ENCODE data around the gene GLIS1.

Gene GLIS1

DNA sequence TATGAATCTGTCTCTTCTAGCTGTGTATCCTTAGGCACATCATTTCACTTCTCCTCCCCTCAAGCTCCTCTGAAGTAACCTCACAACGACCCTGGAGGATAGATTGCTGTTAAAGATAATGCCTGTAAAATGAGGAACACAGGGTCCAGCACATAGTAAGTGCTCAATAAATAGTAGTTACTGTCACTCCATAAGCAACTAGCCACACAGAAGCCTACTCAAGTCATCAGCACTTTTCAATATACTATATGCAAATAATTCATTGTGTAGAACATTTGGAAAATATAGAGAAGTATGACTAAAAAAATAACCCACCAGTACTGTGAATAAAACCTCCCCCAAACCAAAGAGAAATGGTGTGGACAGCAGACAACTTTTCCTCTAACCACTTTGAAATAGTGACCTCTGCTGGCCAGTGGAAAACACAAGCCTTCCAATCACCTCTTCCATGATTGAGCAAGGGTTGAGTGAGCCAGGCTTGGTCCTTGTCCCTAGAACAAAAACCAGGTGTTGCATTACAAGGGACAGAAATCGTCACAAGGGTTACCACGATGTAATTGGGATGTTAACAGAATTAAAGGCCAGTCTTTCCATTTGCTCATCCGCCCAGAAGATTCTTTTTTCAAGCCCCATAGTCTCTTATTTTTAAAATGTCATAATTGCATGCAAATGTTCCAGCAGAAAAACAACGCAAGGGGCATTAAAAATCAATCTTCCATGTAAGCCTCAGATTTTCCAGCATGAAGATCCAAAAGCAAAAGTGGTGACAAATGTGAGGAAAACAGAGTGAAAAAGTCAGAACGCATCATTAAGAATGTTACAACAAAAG is 15.7 kb upstream of the GLIS1 start:
- TF ChIP-seq, protein P1, sequence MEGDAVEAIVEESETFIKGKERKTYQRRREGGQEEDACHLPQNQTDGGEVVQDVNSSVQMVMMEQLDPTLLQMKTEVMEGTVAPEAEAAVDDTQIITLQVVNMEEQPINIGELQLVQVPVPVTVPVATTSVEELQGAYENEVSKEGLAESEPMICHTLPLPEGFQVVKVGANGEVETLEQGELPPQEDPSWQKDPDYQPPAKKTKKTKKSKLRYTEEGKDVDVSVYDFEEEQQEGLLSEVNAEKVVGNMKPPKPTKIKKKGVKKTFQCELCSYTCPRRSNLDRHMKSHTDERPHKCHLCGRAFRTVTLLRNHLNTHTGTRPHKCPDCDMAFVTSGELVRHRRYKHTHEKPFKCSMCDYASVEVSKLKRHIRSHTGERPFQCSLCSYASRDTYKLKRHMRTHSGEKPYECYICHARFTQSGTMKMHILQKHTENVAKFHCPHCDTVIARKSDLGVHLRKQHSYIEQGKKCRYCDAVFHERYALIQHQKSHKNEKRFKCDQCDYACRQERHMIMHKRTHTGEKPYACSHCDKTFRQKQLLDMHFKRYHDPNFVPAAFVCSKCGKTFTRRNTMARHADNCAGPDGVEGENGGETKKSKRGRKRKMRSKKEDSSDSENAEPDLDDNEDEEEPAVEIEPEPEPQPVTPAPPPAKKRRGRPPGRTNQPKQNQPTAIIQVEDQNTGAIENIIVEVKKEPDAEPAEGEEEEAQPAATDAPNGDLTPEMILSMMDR (IDR thresholded peaks at IDR 0.05; ENCODE audit: extremely low read depth, missing control alignments) = peak; percentile 68
- DNase-seq (ENCODE audit: low spot score) = peak; percentile 49

DNA sequence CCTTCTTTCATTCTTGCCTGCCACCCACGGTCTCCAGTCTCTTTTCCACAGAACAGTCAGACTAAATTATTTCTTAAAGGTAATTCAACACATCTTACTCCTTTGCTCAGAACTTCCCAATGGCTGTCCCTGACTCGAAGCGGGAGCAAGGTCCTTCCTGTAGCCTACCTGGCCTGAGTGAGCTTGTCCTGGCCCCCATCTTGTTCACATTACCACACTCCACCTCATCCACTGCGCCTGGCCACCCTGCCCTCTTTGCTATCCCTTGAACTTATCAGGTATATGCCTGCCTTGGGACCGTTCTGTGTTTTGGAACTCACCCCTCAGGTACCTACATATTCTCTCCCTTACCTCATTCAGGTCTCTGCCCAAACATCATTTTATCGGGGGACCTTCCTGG is 13.3 kb upstream of the GLIS1 start:
- TF ChIP-seq, protein P1 (IDR thresholded peaks at IDR 0.05; ENCODE audit: extremely low read depth, missing control alignments) = no peak
- no peak for DNase-seq (ENCODE audit: low spot score)

DNA sequence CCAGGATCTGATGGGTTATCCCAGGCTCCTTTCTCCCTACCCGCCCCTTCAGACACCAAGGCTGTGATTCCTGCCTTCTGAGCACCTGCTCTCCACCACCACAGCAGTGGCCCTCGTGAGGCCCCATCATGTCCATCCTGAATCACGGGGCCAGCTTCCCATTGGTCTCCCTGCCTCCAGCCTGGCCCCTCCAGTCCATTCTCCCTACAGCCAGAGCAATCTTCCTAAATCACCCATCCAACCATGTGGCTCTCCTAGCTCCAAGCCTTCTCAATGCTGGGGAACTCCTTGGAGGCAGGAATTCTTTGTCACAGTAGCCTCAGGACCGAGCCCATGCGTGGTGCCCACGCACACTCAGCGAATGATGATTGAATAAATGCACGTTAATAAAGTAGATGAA is 8.9 kb upstream of the GLIS1 start:
- TF ChIP-seq, protein P1 (IDR thresholded peaks at IDR 0.05; ENCODE audit: extremely low read depth, missing control alignments) = no peak
- no peak for DNase-seq (ENCODE audit: low spot score)

DNA sequence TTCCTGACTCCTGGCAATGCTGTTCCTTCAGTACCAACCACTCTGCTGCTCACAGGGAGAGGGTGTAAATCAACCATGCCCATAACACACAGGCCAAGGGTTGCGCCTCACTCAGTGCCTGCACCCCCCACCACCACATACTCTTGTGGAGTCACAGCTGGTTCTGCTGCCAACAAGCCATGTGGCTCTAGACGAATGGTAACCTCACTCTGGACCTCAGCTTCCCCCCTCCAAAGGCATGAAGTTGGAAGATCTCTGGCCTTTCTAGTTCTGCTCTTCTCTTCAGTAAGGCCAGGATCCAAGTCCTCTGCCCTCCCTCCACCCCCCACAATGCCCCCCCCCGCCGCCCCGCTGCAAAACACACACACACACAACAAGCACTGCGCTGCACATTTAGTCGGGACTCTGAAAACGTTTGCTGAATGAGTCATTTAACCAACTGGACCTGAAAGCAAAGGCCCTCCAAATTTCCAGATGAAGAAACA is 1.7 kb upstream of the GLIS1 start:
- TF ChIP-seq, protein P1 (IDR thresholded peaks at IDR 0.05; ENCODE audit: extremely low read depth, missing control alignments) = no peak
- no peak for DNase-seq (ENCODE audit: low spot score)

DNA sequence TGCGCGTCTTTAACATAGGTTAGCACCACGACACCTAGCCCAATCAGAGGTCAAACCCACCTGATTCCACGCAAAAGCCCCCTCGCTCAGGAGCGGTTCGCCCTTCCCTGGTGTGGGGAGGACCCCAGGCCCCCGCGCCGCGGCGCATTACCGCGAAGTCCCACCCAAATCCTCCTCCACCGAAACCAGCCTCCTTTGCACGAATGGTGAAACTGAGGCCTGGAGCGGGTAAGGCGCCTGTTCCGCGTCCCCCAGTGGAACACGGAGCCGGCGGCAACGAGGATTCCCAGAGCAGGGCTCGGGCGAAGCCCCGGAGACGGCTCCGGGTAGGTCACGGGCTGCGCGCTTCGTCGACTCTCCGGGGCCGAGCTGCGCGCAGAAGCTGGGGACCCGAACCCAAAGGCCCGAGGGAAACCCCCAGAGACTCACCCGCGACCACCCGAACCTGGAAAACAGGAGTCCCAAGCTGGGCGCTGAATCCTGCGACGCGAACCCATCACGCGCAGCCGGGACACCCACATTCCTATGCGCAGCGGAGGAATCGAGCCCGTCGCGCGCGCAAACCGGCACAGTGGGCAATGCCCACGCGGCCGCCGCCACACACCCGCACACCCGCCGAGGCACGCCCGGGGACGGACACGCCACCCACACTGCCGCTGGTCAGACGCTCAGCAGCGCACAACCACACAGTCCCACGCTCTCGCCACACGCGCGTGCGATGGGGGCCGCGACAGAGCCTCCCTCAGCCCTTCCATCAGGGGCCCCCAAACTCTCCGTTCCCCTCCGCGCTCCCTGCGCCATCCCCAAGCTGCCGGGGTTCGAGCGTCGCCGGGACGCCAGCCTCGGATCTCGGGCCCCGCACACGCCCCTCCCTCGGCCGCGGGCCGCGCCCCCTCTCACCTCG is 507 bp downstream of the GLIS1 start:
- TF ChIP-seq, protein P1 (IDR thresholded peaks at IDR 0.05; ENCODE audit: extremely low read depth, missing control alignments) = no peak
- peak; percentile 42 for DNase-seq (ENCODE audit: low spot score)

DNA sequence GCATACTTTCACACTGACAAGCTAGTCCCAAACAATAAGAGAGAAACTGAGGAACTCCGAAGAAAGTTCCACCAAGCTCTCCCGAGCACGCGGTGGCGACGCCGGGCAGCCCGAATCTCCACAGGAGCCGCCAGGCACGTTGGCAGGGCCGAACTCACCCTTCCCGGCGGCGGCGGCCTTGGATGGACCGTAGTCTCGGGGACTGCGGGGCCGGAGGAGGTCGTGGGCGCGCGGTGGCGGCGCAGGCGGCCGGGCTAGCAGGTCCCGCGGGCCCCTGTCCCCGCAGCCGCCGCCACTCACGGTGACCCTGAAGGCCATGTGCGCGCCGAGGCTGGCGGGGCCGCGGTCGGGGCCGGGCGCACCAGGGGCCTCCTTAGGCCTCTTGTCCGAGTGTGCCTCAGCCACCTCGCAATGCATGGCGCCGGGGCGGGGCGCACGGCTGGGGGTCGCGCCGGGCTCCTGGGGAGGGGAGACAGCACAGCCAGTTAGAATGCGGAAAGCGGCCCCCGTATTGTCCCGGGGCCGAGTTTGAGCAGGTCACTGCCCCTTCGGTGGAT is 1.2 kb downstream of the GLIS1 start:
- TF ChIP-seq, protein P1 (IDR thresholded peaks at IDR 0.05; ENCODE audit: extremely low read depth, missing control alignments) = no peak
- peak; percentile 40 for DNase-seq (ENCODE audit: low spot score)

All from GM20000 (cell line).